ENCODE measurements around the gene MYBPH.

MYBPH gene

GRCh38 chr1:203166192-203166940 is 9.3 kb downstream of the MYBPH start:
- no peak for DNase-seq (ENCODE audit: low read depth)

GRCh38 chr1:203165800-203166161 is 9.8 kb downstream of the MYBPH start:
- DNase-seq (ENCODE audit: low read depth), result no peak

- DNase-seq (ENCODE audit: low read depth), result no peak
Observed at GRCh38 chr1:203165101-203165799, 10.4 kb downstream of the MYBPH start.

GRCh38 chr1:203163891-203164635 is 11.6 kb downstream of the MYBPH start:
- no peak for DNase-seq (ENCODE audit: low read depth)

- DNase-seq (ENCODE audit: low read depth), result no peak
Observed at GRCh38 chr1:203162403-203162802, 13.2 kb downstream of the MYBPH start.

- DNase-seq (ENCODE audit: low read depth), result no peak
Observed at GRCh38 chr1:203161703-203162102, 13.9 kb downstream of the MYBPH start.

- DNase-seq (ENCODE audit: low read depth), result no peak
Observed at GRCh38 chr1:203161175-203161574, 14.5 kb downstream of the MYBPH start.

- DNase-seq (ENCODE audit: low read depth), result no peak
Observed at GRCh38 chr1:203159844-203160243, 15.8 kb downstream of the MYBPH start.

GRCh38 chr1:203158960-203159665 is 16.5 kb downstream of the MYBPH start:
- no peak for DNase-seq (ENCODE audit: low read depth)

GRCh38 chr1:203158423-203158822 is 17.2 kb downstream of the MYBPH start:
- no peak for DNase-seq (ENCODE audit: low read depth)

- no peak for DNase-seq (ENCODE audit: low read depth)
Observed at GRCh38 chr1:203156280-203156679, 19.3 kb downstream of the MYBPH start.

GRCh38 chr1:203153989-203154821 is 21.4 kb downstream of the MYBPH start:
- DNase-seq (ENCODE audit: low read depth), result no peak

GRCh38 chr1:203153051-203153988 is 22.3 kb downstream of the MYBPH start:
- DNase-seq (ENCODE audit: low read depth), result no peak

GRCh38 chr1:203152158-203153034 is 23.2 kb downstream of the MYBPH start:
- DNase-seq (ENCODE audit: low read depth), result no peak

GRCh38 chr1:203151362-203152157 is 24.1 kb downstream of the MYBPH start:
- no peak for DNase-seq (ENCODE audit: low read depth)

- DNase-seq (ENCODE audit: low read depth), result no peak
Observed at GRCh38 chr1:203150511-203151297, 24.9 kb downstream of the MYBPH start.

GRCh38 chr1:203149188-203149840 is 26.3 kb downstream of the MYBPH start:
- DNase-seq (ENCODE audit: low read depth), result no peak

All from stimulated activated CD8-positive, alpha-beta memory T cell treated with anti-CD3 and anti-CD28 coated beads, Interleukin-12 subunit alpha, Interleukin-12 subunit beta, amount 100 ng/mL, for 1 hour (primary cell).